PC-3 (cell line): Measurements from ENCODE around the gene OXCT1. TPM values are rescaled to one million over a fixed set of nuclear protein-coding genes. Genes with fewer than 3 reads are reported as not detected.

Experiments used
- ATAC-seq: fragments of 200-7000 bp; cut with Tn5 transposase; 2 replicates; pipeline ENCODE4 v1.9.1; 2020; ENCODE audit warnings: mild to moderate bottlenecking, moderate library complexity
- BruUV-seq: library from RNA; stranded (reverse); fragments of 400-500 nt; replicated peaks from 2 replicates; lab custom pipeline; 2021; lab: Mats Ljungman, UMichigan
- CTCF ChIA-PET: fragments of 300-600 bp; sonication (Branson Sonifier 250); formaldehyde crosslinking; loops from one replicate; lab custom pipeline; 2022; ENCODE audit warnings: antibody characterized with exemption; lab: Charles Lee
- POLR2A ChIA-PET: fragments of 300-600 bp; sonication (Branson Sonifier 250); formaldehyde crosslinking; loops from one replicate; lab custom pipeline; 2022; ENCODE audit warnings: antibody characterized with exemption; ENCODE audit not compliant: unreplicated experiment; lab: Charles Lee
- DNase-seq: peaks from one replicate; pipeline ENCODE4 v3.0.0-alpha.2; 2015
- H2AFZ ChIP-seq: fragments of 300-600 bp; sonication (generic); 2 replicates; pipeline ENCODE4 v1.6.0; 2016; ENCODE audit warnings: antibody characterized with exemption, low read length
- H3F3A ChIP-seq: fragments of 300-600 bp; sonication (generic); one replicate; pipeline ENCODE4 v1.6.0; 2017; ENCODE audit warnings: antibody characterized with exemption, low read length, control low read depth, mild to moderate bottlenecking; ENCODE audit not compliant: unreplicated experiment
- H3K27ac ChIP-seq: fragments of 300-600 bp; sonication (generic); 2 replicates; pipeline ENCODE4 v1.5.1; 2016; ENCODE audit warnings: mild to moderate bottlenecking, low read length
- H3K27me3 ChIP-seq: fragments of 300-600 bp; sonication (generic); 2 replicates; pipeline ENCODE4 v1.6.1; 2016; ENCODE audit warnings: low read length, mixed read lengths
- H3K36me3 ChIP-seq: fragments of 300-600 bp; sonication (generic); 2 replicates; pipeline ENCODE4 v1.6.1; 2016; ENCODE audit warnings: low read depth, mixed run types, low read length, mixed read lengths
- H3K4me1 ChIP-seq: fragments of 300-600 bp; sonication (generic); 2 replicates; pipeline ENCODE4 v1.5.1; 2016; ENCODE audit warnings: low read length; ENCODE audit not compliant: insufficient read depth
- H3K4me2 ChIP-seq: fragments of 300-600 bp; sonication (generic); 2 replicates; pipeline ENCODE4 v1.6.0; 2016; ENCODE audit warnings: low read length
- H3K4me3 ChIP-seq: fragments of 300-600 bp; sonication (generic); 2 replicates; pipeline ENCODE4 v1.5.1; 2016; ENCODE audit warnings: mild to moderate bottlenecking, low read length, mixed read lengths
- H3K79me2 ChIP-seq: fragments of 300-600 bp; sonication (generic); 2 replicates; pipeline ENCODE4 v1.6.1; 2017; ENCODE audit warnings: low read length, mixed read lengths
- H3K9ac ChIP-seq: fragments of 300-600 bp; sonication (generic); 2 replicates; pipeline ENCODE4 v1.6.0; 2016; ENCODE audit warnings: mild to moderate bottlenecking, low read length
- H3K9me2 ChIP-seq: fragments of 300-600 bp; sonication (generic); replicated peaks from 2 replicates; pipeline ENCODE4 v1.6.1; 2016; ENCODE audit warnings: mixed run types, low read length, mixed read lengths
- H3K9me3 ChIP-seq: fragments of 300-600 bp; sonication (generic); 2 replicates; pipeline ENCODE4 v1.6.1; 2016; ENCODE audit warnings: low read length, mixed read lengths
- H4K20me1 ChIP-seq: fragments of 300-600 bp; sonication (generic); 2 replicates; pipeline ENCODE4 v1.6.1; 2016; ENCODE audit warnings: low read length, mixed read lengths
- CTCF ChIP-seq: fragments of 300-600 bp; sonication (generic); conservative IDR thresholded peaks from 2 replicates; pipeline ENCODE4 v1.5.1; 2017; ENCODE audit warnings: antibody characterized with exemption, low read depth, mild to moderate bottlenecking, low read length
- EZH2 ChIP-seq: fragments of 300-600 bp; sonication (generic); IDR thresholded peaks from one replicate; pipeline ENCODE4 v1.6.1; 2017; ENCODE audit warnings: antibody characterized with exemption, mild to moderate bottlenecking, low read length; ENCODE audit not compliant: unreplicated experiment
- EZH2phosphoT487 ChIP-seq: fragments of 300-600 bp; sonication (generic); IDR thresholded peaks from 2 replicates; pipeline ENCODE4 v1.6.1; 2018; ENCODE audit warnings: mild to moderate bottlenecking, antibody characterized with exemption, low read length, borderline replicate concordance
- intact Hi-C: fragments of 100-400 bp; cut with micrococcal nuclease; formaldehyde crosslinking; loops from 2 replicates; pipeline ENCODE4 v1.9.0; 2023
- total RNA-seq: library from RNA; depleted of rRNA; stranded (reverse); fragments of >200 nt; gene quantifications from 2 replicates; pipeline ENCODE4 v1.2.3, GENCODE V29; 2014

The OXCT1 gene
- total RNA-seq, 1 experiment from 2014 or later: 25.5 TPM

DNA sequence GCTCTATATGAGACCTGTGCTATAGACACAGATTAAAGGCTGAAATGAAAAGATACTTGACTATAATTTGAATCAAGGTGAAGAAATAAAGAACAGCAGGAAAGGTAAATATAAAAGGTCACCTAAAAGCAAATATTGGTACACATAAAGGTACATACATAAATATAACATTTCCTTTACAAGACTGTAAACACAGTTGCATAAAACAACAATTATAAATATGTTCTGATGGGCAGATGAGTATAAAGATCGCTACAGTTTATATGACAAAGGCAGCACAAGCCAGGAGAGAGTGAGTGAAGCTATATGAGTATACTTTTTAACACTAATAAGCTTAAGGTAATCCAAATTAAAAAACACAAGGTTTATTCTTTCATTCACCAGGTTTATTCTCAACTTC lies 114.5 kb downstream of the OXCT1 start:
- Histone ChIP-seq H3K27ac (no peak overlapping the region), H3K9ac (no peak overlapping the region), H3K79me2 (no peaks in the 10 kb centered on the region), H3K36me3 (no peaks in the 10 kb centered on the region), H3K4me3 (no peak overlapping the region), H3K27me3 (no peaks in the 10 kb centered on the region), H4K20me1 (no peaks in the 10 kb centered on the region), H3K9me3 (no peaks in the 10 kb centered on the region), H3K4me1 (no peaks in the 10 kb centered on the region), H3K9me2 (no peaks in the 10 kb centered on the region), H3K4me2 (no peak overlapping the region), H2AFZ (no peak overlapping the region), H3F3A (no peaks in the 10 kb centered on the region)
- TF ChIP-seq EZH2phosphoT487 (no peak), EZH2 (no peak), CTCF (no peak)
- CTCF ChIA-PET: interaction anchor here (0.6 kb wide), 1 partner anchor 37 kb away, joined by 3 read pairs; no protein-coding TSS in a partner anchor
- no peak for DNase-seq
- intact Hi-C loops: no loop called here
- ATAC-seq: peak; percentile 37; the same call in 1 of the 2 replicates
- POLR2A ChIA-PET: interaction anchor here (0.5 to 0.7 kb wide), 2 partner anchors 106 to 1150 kb away, joined by 3 read pairs; no protein-coding TSS in a partner anchor
- BruUV-seq: no TSS peak

- no peak for ATAC-seq
- DNase-seq: peak; percentile 7
- intact Hi-C loops: no loop called here
- Histone ChIP-seq H3K9me2 (no peaks in the 10 kb centered on the region), H3K4me3 (no peak overlapping the region), H3K4me2 (no peak overlapping the region), H4K20me1 (no peaks in the 10 kb centered on the region), H3K9me3 (no peaks in the 10 kb centered on the region), H3K36me3 (no peaks in the 10 kb centered on the region), H3K27ac (no peak overlapping the region), H3K4me1 (no peaks in the 10 kb centered on the region), H3F3A (no peaks in the 10 kb centered on the region), H3K79me2 (no peaks in the 10 kb centered on the region), H3K9ac (no peak overlapping the region), H2AFZ (no peak overlapping the region), H3K27me3 (no peaks in the 10 kb centered on the region)
- POLR2A ChIA-PET: no interaction called here
- no TSS peak for BruUV-seq
- CTCF ChIA-PET: interaction anchor here (0.6 kb wide), 1 partner anchor 59 kb away, joined by 3 read pairs; no protein-coding TSS in a partner anchor
- TF ChIP-seq CTCF (peak; percentile 45; the same call in 1 of the 2 replicates), EZH2 (no peak)
Measured at GRCh38 chr5:41754857-41755256, 115.4 kb downstream of the OXCT1 start.

GRCh38 chr5:41751867-41752266 lies 118.4 kb downstream of the OXCT1 start:
- Histone ChIP-seq H3K79me2 (no peaks in the 10 kb centered on the region), H4K20me1 (no peaks in the 10 kb centered on the region), H3K4me1 (peaks cover 4% of the 10 kb centered on the region; the same call in 1 of the 2 replicates), H2AFZ (no peak overlapping the region), H3K4me3 (no peak overlapping the region), H3K9me3 (no peaks in the 10 kb centered on the region), H3F3A (no peaks in the 10 kb centered on the region), H3K27ac (no peak overlapping the region), H3K9me2 (no peaks in the 10 kb centered on the region), H3K36me3 (peaks cover 6% of the 10 kb centered on the region; the same call in 1 of the 2 replicates), H3K9ac (no peak overlapping the region), H3K4me2 (no peak overlapping the region), H3K27me3 (no peaks in the 10 kb centered on the region)
- BruUV-seq: no TSS peak
- ATAC-seq (no peak), DNase-seq (no peak)
- intact Hi-C loops: no loop called here
- POLR2A ChIA-PET: no interaction called here
- TF ChIP-seq EZH2phosphoT487: no peak
- no peak for TF ChIP-seq EZH2
- no peak for TF ChIP-seq CTCF
- CTCF ChIA-PET: no interaction called here
